Iris pigment epithelial cell (primary cell): ENCODE measurements around the gene SHANK3.
A peak's percentile ranks its signal among the peaks of the same experiment; 100 is the strongest.
"Not testable (repeated sequence)": the region's sequence is repeated elsewhere in the genome, so short reads cannot be mapped to it uniquely, and the experiment has no call there.

Experiments used
- DNase-seq: peaks from one replicate; pipeline ENCODE4 v3.0.0-alpha.2; 2011; ENCODE audit warnings: low read depth

SHANK3 gene

DNA sequence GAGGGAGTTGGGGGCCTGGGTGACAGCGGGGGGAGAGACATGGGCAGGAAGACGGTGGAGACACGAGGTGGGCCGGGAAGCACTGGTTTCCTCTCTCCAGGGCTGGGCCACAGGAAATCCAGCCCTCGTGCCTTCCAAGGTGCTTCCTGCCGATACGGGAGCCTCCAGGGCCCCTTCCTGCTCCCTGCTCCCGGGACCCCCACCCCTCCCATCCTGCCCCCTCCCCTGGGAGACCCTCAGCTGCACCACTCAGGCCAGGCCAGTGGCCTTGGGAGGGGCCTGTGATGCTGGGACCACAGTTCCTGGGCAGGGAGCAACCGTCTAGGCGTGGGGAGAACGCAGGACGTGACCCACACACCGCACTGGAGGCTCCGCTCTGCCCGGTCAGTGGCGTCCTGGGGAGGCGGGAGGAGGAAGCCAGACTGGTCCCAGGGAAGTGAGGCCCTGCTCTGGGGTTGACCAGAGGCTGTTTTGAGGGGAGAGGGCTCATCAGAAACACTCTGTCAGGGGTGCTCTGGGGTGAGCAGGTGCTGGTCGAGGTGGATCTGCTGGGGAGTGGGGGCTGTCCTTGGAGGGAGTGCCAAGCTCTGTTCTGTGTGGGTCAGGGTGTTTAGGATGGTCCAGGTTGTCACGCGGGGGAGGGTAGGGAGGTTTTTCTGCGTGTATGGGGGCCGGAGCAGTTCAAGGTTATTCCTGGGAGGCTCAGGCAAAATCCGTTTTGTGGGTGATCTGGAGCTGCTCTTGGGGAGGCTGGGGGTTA lies at the start of gene SHANK3:
SHANK3 (plus strand) TSS at position 353 of the 760 bp plus-strand sequence.
- DNase-seq: no peak

DNA sequence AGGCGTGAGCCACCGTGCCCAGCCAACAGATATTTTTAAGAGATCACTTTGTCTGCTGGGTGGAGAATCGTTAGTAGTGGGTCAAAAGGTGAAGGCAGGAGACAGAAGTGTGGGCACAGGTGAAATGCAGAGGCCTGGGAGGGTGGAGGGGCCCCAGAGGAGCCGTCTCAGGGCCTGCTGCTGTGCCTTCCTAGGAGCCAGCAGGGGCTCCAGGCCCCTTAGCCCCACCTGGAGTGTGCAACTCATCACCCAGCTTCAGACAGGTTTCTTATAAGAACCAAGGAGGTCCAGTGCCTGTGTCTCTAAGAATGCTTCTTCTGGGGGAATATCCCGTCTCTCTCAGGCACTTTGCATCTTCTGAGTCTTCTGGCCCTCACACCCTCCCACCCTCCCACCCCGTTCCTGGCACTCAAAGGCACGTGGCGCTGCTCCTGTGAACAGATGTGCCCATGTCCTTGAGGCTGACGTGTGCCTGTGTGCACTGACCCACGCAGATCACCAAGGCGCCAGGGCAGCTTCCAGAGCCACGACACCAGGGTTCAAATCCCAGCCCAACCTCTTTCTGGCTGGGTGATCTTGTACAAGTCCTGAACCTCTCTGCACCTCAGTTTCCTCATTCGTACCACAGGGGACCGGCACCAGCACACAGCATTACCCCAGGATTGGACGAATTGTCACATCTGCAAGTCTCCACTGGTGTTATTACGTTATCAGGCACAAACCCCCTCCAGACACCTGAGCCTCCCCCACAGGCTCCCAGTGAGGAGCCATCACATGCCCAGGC lies 48.1 kb upstream of the SHANK3 start:
- DNase-seq: no peak

DNA sequence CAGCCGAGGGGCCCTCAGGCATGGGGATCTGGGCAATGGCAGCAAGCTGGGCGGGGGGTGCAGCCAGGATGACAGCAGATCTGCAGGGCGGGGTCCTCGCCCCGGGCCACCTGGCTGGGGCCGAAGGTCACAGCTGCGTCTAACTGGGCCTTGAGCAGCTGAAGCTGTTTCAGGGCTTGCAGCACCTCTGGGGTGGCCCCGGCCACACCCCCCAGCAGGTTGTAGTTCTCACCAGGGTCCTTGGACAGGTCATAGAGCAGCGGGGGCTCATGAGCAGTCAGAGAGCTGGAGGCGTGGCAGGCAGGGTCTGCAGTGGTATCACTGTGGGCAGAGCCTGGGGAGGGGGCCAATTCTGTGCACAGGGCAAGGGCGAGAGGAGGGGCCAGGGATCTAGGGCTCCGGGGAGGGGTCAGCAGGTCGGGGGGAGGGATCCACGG lies 47.5 kb upstream of the SHANK3 start:
- no peak for DNase-seq

DNA sequence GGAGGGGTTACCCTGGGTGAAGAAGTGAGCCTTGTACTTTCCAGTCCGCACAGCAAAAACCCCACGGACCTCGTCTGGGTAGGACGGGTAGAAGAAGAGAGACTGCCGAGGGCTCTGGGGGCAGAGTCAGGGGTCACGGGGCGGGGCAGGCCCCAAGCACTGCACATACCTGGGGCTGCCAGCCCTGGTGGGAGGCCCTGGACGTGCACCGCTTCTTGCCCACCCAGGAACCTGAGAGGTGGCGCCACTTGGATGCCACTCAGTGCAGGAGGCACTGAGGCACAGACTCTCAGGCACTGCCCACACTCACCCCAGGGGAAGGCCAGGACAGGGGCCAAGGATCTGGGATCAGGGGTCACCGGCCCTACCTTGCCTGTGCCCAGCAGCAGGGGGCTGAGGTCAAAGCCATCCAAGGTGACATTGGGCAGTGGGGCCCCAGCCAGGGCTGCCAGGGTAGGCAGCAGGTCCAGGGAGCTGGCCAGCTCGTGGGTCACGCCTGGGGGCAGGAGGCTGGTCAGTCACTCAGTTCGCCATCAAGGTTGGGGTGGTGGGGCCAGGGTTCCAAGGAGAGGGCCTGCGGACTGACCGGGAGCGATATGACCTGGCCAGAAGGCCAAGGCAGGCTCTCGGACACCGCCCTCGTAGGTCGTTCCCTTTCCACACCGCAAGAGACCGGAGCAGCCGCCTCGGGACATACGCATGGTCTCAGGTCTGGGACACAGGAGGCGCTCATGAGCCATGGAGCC lies 46.9 kb upstream of the SHANK3 start:
- no peak for DNase-seq

DNA sequence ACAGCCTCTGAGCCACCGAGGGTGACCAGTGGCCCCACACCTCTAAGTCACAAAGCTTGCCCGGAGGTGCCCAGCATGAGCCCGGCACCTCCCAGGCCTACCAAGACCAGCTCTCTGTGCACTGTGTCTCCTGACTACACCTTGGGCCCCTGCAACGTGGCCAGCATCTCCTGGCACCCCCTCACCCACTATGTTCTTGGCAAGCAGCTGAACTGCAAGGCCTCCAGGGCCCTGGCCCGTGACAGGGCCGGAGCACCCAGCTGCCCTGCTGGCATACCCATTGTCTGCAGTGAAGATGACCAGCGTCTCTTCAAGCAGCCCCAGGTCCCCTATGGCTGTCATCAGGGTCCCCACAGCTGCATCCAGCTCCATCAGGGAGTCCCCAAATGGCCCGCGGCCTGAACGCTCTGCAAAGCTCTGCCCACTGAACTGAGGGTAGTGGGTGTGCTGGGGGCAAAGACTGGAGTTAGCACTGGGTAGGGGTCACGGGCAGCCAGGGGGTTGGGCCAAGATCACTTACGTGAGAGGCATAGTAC lies 46.2 kb upstream of the SHANK3 start:
- DNase-seq: no peak

DNA sequence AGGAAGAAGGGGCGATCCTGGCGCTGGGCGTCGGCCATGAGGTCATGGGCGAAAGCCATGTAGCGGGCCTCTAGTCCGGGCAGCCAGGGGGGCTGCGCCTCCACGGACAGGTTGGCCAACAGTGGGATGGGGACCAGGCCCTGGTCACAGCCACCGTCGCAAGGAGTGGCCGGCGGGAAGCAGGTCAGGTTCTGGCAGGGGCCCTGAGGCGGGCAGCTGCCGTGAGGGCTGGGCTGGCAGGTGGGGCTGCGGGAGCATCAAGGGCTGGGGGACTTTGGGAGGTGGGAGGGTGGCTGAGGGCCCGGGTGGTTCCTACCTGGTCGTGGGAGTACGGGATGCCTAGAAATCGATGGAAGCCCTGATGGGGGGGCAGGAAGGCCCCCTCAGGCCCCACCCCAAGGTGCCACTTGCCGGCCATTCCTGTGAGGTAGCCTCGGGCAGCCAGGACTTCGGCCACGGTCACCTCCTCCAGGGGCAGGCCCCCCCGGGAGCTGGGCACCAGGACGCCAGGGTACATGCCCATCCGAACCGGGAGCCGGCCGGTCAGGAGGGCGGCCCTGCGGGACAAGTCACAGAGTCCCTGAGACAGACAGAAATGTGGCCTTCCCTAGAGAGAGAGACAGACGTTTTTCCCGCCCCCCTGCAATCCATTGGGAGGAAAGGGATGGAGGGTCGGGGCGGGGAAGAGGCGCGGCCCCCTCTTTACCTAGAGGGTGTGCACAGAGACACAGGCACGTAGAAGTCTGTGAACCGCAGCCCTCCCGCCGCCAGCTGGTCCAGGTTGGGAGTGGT lies 45.6 kb upstream of the SHANK3 start:
- no peak for DNase-seq

DNA sequence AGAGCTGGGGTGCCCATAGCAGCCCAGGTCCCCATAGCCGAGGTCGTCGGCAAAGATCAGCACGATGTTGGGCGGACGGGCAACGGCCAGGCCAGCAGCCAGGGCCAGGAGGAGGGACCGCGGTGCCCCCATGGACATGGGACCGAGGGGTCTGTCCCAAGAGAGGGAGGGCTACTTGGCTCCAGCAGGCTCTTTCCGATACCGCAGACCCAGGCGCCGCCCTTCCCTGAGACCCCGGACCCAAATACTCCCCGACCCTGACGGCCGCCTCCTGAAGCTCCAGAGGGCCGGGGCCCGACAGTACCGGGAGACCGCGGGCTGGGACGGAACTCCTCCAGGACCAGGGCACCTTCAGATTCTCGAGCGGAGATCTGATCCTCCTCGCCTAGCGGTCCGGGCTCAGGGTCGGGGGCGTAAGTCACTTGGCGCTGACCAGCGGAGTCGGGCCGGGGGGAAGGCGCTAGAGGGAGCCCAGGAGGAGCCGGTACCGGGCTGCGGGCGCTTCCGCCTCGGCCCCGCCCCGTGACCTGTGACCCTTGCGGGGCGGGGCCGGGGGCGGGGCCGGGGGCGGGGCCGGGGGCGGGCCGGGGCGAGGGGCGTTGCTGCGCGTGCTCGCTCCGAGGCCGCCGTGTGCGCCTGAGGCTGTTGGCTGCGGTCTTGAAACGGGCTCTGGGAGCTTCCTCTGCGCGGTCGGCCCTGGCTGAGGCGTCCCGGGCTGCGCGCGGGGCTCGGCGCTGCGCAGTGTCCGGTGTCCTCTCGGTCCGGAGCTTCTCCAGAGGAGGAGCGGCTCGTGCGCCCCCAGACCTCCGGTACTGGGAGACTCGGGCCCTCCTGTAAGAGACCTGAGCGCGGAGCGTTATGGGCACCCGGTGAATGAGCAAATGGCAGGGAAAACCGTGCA lies 44.7 kb upstream of the SHANK3 start, which contains the start of gene ARSA:
ARSA (minus strand) TSS at position 511 of the 901 bp plus-strand sequence; CDS start at position 138, 373 bp downstream.
- DNase-seq: peak; percentile 81

DNA sequence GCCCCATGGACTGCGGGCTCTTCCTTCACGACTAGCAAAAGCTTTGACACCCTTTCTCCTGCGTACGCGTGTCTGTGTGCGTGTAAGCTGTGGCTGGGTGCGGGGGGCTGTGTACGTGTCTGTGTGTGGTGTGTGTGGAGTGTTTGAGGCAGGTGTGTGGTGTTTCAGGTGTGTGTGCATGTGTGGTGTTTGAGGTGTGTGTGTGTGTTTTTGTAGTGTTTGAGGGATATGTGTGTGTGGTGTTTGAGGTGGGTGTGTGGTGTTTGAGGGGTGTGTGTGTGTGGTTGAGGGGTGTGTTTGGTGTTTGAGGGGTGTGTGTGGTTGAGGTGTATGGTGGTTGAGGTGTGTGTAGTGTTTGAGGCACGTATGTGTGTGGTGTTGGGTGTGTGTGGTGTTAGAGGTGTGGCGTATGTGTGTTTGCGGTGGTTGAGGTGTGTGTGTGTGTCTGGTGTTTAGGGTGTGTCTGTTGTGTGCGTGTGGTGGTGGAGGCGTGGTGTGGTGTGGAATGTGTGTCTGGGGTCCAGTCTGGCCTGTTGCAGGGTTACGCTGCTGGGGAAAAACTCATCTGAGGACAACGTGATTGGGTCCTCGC lies 44.0 kb upstream of the SHANK3 start:
- DNase-seq: no peak

DNA sequence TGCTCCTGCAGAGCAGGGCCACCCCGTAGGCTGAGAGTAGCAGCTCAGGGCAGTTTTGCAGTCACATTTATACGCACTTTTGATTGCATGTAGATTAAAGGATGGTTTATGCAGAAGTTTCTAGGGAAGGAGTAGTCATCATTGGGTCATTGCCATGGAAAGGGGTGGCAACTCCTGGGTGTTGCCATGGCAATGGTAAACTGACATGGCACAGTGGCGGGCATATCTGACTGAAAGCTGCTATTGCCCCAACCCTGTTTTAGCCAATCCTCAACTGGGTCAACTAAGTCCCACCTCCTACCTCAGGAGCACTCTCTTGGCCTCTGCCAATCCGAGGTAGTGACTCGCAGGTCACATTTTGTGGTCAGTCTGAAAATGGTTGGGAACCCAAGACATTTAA lies 42.2 kb upstream of the SHANK3 start:
- no peak for DNase-seq

DNA sequence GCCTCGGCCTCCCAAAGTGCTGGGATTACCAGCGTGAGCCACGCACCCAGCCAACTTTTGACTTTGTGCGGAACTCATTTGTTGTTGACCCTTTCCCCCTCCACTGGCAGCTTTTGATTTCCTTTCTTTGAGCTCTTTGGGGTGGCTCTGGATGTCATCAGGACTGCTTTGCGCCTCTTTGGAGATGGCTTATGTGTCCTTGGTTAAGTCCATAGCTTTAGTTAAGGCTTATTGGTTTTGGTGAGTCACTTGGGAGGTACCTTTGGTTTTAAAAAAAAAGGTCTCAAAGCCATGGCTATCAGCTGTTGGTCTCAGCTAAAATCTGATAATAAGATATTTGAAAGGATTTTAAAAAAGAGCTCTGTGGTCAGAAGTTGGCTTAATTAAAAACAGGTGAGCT lies 39.5 kb upstream of the SHANK3 start:
- no peak for DNase-seq

DNA sequence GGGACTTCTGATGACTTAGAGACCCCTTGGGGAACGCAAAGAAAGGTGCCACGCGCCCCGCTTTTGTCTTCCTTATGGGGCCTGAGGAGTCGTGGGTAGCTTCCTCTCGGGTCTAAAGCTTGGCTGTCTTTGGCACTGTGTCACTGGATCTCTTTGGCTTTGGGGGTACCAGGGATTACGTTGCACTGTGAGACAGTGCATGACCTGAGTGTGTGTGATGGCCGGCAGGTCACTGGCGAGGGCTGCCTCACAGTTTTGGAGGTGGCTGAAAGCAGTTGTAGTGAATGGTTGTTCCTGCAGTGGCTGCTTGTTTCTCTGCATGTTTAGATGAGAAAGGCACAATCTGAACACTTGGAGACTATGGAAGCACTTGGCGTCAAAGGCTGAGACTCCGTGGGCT lies 38.9 kb upstream of the SHANK3 start:
- DNase-seq: no peak

DNA sequence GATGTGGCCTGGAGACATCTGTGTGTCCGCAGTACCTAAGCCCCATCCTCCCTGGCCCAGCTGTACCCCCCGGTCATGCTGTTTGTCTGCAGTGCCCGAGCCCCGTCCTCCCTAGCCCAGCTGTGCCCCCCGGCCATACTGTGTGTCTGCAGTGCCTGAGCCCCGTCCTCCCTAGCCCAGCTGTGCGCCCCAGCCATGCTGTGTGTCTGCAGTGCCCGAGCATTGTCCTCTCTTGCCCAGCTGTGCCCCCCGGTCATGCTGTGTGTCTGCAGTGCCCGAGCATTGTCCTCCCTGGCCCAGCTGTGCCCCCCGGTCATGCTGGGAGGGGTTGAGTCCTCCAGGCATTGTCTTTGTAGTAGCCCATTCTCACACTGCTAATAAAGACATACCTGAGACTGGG lies 37.0 kb upstream of the SHANK3 start:
- no peak for DNase-seq

DNA sequence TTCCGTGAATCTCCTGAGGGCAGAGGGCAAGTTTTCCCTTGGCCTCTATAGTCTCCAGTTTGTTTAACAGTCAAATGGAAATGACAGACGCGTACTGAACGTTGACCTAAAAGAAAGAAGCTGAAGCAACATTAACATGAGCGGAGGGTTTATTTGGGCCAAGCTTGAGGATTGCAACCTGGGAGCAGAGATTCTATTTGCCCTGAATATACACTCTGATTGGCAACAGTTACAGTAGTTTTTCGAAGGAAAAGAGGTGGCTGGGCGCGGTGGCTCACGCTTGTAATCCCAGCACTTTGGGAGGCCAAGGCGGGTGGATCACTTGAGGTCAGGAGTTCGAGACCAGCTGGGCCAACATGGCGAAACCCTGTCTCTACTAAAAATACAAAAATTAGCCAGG lies 32.3 kb upstream of the SHANK3 start:
- DNase-seq: not testable (repeated sequence)

DNA sequence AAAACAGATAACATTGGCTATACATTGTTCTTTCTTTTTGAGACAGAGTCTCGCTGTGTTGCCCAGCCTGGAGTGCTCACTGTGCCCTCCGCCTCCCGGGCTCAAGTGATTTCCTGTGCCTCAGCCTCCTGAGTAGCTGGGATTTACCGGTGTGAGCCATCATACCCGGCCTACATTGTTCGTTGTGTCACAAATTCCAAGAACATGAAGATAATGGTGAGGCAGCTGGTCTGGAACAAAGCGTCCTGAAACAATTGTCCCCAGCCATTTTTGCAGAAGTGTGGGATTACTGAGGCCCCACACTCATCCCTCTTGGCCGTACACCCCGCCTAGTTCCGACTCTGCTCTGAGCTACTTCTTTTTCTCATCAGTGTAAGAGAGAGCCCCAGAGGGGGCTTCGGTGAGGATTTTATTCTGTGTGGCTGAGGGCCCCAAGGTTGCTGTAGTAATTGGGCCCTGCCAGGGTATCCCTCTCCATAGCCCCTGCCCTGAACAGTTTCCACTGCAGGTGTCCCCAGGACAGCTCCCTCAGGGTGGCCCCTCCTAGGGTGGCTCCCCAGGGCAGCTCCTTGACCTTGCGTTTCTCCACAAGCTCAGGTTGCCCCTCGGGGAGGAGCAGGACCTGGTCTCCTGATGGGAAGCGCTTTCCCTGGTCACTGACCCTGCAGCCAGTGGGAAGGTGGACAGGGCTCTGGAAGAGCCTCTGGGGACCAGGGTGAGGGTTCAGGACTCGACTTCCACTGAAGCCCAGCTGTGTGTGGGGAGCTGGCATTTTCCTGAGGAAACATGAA lies 31.6 kb upstream of the SHANK3 start:
- DNase-seq: no peak

DNA sequence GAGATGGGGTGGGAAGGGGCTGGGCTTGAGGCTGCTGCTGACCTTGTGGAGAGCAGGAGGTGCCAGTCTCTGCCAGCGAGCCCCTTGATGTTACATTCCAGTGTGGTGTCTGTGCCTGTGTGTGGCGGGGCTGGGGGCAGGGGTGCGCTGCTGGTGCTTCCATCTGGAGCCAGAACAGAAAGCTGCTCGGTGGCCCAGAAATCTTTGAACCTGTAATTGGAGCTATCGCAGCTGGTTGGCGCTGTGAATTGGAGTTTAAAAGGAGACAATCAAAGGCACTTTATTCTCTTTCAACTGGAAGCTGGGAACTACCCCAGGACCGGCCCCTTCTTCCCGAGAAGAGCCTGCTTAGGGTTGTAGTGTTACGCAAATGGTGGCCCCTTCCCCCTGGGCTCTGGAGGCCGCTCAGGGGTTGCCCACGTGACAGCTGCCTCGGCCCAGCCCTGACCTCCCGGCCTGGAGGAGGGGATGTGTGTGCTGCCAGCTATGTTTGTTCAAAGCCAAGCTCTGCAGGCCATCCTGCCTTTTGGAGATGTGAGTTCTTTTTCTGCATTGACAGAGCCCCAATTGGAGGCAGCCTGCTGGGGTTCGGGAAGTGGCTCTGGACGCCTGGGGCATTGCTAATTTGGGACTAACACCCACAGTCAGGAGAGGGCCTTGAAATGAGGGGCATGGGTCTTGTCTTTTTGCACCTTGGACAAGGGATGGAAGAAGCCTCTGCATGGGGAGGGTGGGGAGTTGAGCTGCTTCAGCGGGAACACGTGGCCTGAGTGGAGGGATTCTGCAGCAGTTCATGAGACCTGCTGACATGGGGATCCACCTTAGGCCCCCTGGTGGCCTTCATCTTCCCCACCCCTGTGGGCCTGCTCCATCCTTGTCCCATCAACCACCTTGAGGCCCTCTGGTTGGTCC lies 30.7 kb upstream of the SHANK3 start:
- DNase-seq: peak; percentile 42

DNA sequence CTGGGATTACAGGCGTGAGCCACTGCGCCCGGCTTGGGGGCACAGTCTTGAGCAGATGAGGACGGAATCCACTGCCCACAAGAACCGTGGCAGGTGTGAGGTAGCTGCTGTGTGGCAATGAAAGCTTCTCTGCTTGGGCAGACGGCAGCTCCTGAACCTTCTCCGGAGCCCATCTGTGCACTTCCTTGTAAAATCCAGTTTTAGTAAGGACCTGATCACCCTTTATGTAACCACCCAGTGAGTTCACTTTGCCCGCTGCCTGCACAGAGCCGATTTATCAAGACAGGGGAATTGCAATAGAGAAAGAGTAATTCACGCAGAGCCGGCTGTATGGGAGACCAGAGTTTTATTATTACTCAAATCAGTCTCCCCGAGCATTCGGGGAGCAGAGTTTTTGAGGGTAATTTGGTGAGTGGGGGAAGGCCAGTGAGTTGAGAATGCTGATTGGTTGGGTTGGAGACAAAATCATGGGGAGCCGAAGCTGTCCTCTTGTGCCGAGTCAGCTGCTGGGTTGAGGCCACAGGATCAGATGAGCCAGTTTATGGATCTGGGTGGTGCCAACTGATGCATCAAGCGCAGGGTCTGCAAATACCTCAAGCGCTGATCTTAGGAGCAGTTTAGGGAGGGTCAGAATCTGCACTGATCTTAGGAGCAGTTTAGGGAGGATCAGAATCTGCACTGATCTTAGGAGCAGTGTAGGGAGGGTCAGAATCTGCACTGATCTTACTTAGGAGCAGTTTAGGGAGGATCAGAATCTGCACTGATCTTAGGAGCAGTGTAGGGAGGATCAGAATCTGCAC lies 29.4 kb upstream of the SHANK3 start:
- DNase-seq: not testable (repeated sequence)

DNA sequence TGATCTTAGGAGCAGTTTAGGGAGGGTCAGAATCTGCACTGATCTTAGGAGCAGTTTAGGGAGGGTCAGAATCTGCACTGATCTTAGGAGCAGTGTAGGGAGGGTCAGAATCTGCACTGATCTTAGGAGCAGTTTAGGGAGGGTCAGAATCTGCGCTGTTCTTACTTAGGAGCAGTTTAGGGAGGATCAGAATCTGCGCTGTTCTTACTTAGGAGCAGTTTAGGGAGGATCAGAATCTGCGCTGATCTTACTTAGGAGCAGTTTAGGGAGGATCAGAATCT lies 28.9 kb upstream of the SHANK3 start:
- not testable (repeated sequence) for DNase-seq

DNA sequence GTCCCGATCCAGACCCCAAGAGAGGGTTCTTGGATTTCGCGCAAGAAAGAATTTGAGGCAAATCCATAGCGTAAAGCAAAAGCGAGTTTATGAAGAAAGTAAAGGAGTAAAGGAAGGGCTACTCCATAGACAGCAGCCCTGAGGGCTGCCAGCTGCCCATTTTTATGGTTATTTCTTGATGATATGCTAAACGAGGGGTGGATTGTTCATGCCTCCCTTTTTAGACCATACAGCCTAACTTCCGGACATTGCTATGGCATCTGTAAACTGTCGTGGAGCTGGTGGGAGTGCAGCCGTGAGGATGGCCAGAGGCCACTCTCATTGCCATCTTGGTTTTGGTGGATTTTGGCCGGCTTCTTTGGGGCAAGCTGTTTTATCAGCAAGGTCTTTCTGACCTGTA lies 19.4 kb upstream of the SHANK3 start:
- no peak for DNase-seq
